ENCODE results near the gene SLC25A21.

Gene SLC25A21

GRCh38 chr14:37139710-37140109 is 32.7 kb downstream of the SLC25A21 start:
- no peak for DNase-seq (ENCODE audit: extremely low read depth, low read depth)
- TF ChIP-seq CTCF (IDR thresholded peaks at IDR 0.05; ENCODE audit: low read depth, low read length): no peak

- TF ChIP-seq CTCF (IDR thresholded peaks at IDR 0.05; ENCODE audit: low read depth, low read length): no peak
- no peak for DNase-seq (ENCODE audit: extremely low read depth, low read depth)
Measured at GRCh38 chr14:37138898-37139297, 33.5 kb downstream of the SLC25A21 start.

GRCh38 chr14:37133284-37133913 is 39.0 kb downstream of the SLC25A21 start:
- DNase-seq (ENCODE audit: extremely low read depth, low read depth): no peak

GRCh38 chr14:37131205-37131604 is 41.2 kb downstream of the SLC25A21 start:
- DNase-seq (ENCODE audit: extremely low read depth, low read depth): no peak
- no peak for TF ChIP-seq CTCF (IDR thresholded peaks at IDR 0.05; ENCODE audit: low read depth, low read length)

More at GRCh38 chr14:37133284-37133913, 39.0 kb downstream of the SLC25A21 start:
- TF ChIP-seq CTCF (IDR thresholded peaks at IDR 0.05; ENCODE audit: low read depth, low read length): no peak

- no peak for DNase-seq (ENCODE audit: extremely low read depth, low read depth)
- no peak for TF ChIP-seq CTCF (IDR thresholded peaks at IDR 0.05; ENCODE audit: low read depth, low read length)
Measured at GRCh38 chr14:37129047-37129446, 43.4 kb downstream of the SLC25A21 start.

GRCh38 chr14:37124614-37125013 is 47.8 kb downstream of the SLC25A21 start:
- no peak; the same call in 1 of the 2 replicates for TF ChIP-seq CTCF (IDR thresholded peaks at IDR 0.05; ENCODE audit: low read depth, low read length)
- DNase-seq (ENCODE audit: extremely low read depth, low read depth): no peak

DNA sequence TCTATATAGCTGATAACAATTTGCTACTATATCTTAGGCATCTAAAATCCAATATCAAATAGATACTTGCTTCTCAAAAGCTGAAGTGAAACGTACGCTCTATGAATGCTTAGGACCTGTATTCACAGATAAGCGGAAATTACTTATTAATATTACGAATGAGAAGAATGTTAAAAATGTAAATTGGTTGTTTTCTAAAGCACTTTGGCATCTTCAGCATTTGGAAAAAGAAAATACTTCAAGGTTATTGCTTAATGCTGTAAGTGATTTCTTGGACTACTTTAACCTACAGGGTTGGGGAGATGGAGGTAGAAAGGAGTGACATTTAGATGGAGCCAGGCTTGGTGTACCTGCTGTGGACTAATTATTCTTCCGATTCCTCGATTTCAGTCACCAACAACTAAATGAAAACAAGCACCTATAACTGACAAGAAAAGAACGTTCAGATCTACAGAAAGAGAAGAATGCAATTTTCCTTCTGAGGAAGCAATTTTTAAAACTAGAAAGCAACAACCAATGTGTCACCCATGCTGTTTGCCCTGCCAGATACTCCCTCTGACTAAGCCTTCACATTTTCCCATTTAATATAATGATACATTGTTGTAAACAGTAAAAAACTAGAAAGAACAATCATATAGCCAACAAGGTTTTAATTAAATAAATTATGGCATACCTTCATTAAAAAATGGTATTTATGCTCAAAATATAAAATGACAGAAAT is 49.3 kb downstream of the SLC25A21 start:
- no peak for DNase-seq (ENCODE audit: extremely low read depth, low read depth)
- TF ChIP-seq CTCF (IDR thresholded peaks at IDR 0.05; ENCODE audit: low read depth, low read length): no peak

Measured in AG09319 (cell line).